CD4-positive, alpha-beta T cell treated with Interleukin-1 beta for 1 hour (primary cell): ENCODE results near the gene ZFP69B.
"Not testable (repeated sequence)": the region's sequence is repeated elsewhere in the genome, so short reads cannot be mapped to it uniquely, and the experiment has no call there.

Experiments used
- DNase-seq, 2 donors: peaks; one replicate each; pipeline ENCODE4 v3.0.0-alpha.2; 2020 to 2022

The ZFP69B gene

DNA sequence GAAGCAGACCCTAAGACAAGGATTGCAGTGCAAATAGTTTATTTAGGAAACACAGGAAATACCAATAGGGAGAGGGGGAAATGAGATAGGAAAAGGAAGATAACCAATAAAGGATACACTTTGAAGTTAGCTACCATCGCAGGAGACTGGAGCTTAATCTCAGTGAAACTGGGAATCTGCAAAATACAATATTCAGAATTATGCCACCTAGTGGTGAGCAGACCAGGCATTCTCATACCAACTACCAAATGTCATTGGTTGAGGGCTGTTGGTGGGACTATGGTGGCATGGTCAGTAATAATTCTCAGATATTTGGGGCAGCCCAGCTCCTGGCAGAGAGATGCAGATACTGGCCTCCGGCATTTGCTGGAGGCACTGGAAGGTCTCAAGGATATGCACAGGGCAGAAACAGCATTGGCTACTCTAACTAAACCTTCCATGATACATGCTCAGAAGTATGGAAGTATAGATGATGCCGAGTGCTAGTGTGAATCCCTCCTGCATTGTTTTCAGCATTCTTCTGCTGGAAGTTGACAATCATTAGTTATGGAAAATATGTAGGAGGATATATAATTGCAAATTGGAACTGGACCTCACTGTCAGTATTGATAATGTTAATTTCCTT is 11.8 kb upstream of the ZFP69B start:
- DNase-seq, result peak in 1 of 2 donors; percentile 46

DNA sequence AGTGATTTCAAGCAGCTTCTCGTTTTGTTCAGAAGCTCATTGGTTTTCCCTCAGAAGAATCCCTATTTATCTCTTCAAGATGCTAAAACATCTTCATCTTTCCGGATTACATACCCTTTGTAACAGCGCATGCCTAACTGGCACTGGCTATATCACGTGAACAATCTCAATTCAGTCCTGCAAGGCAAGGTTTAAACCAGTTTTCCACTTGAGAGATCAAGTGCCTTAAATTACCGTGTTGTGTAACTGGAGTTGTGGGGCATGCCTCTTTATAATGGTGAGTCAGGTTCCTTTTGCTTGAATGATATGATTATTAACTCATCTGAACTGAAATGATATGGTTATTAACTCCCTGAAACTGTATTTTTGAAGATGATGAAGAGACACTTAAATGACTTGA is 11.0 kb upstream of the ZFP69B start:
- DNase-seq, result no peak

DNA sequence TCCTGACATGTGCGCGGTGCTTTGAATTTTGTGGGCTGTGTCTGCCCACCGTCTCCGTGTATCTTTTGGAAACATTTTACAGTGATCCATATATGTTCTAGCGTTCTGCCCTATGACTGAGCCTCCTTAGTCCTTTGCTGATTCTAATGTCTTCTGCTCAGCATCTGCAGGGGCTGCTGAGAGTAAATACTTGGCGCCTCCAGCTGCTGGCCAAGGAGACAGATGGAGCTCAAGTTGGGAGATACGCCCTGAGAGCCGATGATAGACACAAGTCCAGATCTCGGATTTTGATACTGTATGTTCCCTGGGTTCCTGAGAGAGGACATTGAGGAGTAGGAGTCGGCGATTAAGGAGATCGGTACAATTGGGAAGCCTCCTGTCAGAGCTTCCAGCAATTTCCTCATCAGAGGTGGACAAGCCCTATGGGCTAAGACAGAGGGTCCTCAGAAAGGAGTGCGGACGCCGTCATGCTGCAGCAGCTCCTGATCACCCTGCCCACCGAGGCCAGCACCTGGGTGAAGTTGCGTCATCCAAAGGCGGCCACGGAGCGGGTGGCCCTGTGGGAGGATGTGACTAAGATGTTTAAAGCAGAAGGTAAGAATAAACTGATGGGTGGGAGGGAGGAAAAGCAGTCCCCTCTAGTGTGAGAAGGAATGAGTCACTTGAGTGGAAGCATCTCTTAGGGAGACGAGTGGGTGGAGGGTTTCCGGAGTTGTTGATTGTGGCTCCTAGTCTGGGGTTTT is 390 bp downstream of the ZFP69B start:
- DNase-seq, result peak; percentile 66 to 73

DNA sequence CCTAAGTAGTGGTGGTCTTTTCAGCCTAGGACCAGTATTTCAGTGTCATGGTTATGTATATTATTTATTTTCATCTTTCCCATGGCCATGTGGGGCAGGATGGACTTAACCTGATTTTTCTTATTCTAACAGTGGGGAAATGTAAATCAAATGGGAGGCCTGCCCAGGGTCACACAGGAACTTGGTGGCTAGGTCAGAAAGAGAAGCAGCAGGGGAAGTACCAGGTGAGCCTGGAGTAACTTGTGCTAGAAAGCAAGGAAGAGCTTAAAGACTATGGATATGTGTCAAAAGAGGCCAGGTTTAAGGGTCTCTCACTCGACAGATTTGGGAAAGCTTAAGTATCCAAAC is 936 bp downstream of the ZFP69B start:
- DNase-seq, result no peak

DNA sequence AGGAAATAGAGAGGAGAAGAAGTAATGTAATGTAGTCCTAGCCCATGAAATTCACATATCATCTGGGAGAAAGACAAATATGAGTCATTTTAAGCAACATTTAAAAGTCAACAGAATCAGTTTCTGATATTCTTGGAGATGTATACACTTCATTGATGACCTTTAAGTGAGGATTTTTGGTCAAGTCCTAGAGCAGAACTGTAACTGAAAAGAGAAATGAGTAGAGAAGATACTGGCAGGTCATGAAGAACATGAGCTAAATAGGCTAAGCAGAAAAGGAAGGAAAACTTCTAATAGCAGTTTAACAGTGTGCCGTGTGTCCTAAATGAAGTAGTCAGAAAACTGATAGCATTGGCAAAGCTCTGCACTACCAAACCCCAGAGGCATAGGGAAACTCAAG is 4.6 kb downstream of the ZFP69B start:
- DNase-seq, result no peak

DNA sequence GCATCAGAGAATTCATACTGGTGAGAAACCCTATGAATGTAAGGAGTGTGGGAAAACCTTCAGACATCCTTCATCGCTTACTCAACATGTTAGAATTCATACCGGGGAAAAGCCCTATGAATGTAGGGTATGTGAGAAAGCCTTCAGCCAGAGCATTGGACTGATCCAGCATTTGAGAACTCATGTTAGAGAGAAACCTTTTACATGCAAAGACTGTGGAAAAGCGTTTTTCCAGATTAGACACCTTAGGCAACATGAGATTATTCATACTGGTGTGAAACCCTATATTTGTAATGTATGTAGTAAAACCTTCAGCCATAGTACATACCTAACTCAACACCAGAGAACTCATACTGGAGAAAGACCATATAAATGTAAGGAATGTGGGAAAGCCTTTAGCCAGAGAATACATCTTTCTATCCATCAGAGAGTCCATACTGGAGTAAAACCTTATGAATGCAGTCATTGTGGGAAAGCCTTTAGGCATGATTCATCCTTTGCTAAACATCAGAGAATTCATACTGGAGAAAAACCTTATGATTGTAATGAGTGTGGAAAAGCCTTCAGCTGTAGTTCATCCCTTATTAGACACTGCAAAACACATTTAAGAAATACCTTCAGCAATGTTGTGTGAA is 12.8 kb downstream of the ZFP69B start:
- no peak for DNase-seq

DNA sequence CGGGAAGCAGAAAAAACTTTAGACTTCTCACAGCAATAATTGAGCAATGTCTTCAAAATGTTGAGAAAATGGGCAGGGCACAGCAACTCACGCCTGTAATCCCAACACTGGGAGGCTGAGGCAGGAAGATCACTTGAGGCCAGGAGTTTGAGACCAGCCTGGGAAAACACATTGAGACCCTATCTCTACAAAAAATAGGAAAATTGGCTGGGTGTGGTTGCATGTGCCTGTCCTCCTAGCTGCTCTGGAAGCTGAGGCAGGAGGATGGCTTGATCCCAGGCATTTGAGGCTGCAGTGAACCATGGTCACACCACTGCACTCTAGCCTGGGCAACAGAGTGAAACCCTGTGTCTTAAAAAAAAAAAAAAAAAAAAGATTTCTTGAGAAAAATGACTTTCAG is 19.1 kb downstream of the ZFP69B start:
- DNase-seq, result no peak

DNA sequence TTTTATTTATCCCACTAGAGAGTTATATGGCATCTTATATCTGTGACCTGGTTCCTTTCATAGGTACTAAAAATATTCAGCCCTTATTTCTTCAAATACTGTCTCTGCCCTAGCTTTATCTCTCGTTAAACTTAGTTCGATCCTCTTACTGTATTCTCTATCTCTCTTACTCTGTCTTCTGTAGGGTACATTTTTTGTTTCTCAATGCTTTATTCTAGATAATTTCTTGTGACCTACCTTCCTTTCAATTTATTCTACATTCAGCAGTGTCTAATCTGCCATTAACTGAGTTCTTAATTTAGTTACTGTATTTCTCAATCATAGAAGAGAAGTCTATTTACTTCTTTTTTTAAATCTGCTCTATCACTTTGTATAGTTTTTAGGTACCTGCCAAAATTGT is 25.0 kb downstream of the ZFP69B start:
- DNase-seq, result no peak

DNA sequence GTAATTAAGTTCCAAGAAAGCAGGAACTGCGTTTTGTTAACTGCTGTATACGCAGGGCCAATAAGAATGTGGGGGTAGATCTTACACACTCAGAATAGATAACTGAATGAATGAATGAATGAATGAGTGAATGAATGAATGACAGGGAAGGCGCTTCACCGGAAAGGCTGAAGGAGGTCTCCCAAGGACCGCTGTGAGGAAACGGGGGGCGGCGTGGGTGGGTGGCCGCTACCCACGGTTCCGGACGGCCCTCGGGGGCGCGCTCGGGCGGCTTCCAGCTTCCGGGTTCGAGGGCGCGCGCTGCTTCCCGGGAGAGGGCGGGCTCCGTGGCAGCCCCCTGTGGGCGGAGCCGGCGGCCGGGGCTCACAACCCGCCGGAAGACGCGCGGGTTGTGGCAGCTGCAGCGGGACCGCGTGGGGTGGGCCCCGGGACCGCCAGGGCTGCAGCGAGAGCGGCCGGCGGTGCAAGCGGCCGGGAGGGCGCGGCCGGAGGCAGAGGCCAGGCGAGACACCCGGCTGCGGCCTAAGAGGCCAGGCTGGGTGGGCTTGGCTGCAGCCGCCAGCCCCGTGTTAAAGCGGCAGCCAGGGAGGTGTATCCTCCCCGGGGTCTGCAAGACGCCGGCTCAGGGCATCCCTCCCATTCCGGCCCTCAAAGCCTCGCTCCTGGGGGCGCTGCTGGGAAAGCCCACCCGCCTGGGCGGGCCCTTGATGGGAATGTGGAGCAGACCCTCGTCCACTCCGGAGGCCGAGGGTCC is 26.8 kb downstream of the ZFP69B start, which contains the start of gene ZFP69:
Gene ZFP69 (plus strand): TSS at position 367 of the 754 bp plus-strand sequence. CDS start 2,072 bp downstream, outside the sequence.
- DNase-seq, result peak; percentile 74 to 76

DNA sequence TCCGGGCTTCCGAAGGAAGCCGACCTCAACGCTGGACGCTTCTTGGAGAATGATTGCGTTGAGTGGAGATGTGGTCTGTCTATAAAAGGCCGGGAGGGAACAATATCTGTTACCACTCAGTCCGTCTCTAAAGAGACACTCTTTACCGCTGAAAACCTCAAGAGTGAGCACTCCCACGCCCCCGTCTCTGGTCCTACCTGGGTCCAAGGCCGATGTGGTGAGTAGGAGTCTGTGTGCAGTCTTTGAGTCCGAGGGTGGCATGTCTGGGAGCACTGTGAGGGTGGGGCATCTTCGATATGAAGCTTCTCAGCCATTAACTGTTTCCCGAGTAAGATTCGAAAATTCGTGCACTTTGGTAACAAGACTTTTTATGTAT is 27.4 kb downstream of the ZFP69B start:
- DNase-seq, result no peak

DNA sequence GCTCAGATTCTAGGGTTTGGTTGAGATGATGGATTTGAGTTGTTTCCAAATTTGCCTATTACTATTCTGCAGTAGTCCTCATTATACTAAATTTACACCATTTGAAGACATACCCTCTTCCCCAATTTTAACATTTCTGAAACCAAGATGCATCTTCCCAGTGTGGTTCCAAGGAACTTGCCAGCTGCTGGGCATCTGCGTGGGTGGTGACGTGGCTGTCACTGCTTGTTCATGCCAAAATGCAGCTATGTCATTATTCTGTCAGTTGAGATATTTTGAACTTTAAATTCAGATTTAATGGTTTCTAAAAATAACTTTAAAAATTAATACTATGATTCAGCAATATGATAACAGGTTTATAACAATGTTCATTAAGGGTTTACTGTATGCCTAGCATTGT is 28.0 kb downstream of the ZFP69B start:
- DNase-seq, result no peak

DNA sequence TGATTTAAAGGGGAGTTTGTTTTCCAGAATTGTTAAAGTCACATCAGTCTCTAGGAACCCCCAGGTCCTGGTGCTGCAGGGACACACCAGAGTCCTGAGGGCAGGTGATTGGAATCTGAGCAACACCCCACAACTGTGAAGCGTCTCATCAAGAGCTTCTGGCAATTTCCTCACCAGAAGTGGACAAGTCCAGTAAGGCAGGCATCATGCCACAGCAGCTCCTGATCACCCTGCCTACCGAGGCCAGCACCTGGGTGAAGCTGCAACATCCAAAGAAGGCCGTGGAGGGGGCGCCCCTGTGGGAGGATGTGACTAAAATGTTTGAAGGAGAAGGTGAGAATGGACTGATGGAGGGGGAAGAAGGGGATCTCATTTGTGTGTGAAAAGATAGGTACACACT is 28.9 kb downstream of the ZFP69B start:
- no peak for DNase-seq

DNA sequence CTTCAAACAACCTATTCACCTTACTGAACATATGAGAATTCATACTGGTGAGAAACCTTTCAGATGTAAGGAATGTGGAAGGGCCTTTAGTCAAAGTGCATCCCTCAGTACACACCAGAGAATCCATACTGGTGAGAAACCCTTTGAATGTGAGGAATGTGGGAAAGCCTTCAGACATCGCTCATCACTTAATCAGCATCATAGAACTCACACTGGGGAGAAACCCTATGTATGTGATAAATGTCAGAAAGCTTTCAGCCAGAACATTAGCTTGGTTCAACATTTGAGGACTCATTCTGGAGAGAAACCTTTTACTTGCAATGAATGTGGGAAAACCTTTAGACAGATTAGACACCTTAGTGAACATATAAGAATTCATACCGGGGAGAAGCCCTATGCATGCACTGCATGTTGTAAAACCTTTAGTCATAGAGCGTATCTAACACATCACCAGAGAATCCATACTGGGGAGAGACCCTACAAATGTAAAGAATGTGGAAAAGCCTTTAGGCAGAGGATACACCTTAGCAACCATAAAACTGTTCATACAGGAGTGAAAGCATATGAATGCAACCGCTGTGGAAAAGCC is 45.1 kb downstream of the ZFP69B start:
- DNase-seq, result no peak

DNA sequence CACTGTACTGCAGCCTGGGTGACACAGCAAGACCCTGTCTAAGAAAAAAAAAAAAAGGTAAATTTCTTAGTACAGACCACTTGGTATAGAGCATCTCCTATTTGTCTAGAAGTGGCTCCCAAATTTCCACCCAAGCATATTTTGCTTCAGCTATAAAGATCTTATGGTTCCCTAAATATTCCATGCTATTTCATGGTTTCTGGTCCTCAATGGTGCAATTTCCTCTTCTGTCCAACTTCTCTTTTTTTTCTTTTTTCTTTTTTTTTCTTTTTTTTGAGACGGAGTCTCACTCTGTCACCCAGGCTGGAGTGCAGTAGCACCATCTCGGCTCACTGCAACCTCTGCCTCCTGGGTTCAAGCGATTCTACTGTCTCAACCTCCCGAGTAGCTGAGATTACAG is 52.4 kb downstream of the ZFP69B start:
- DNase-seq, result not testable (repeated sequence)

DNA sequence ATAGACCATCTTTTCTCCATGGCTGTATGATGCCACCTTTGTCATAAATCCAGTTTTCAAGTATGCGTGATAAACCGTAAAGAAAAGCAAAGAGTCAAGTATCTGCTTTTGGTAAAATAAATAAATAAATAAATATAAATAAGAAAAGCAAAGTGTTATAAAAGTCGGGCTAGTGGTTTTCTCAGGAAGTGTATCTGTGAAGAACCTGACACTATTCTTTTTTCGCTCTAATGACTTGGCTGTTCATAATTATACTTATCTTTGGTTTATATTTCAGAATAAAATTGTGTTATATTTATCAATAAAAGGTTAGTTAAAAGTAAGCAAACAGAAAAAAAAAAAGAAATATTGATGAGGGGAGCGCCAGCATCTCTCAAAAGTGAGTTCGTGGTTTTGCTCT is 57.7 kb downstream of the ZFP69B start:
- no peak for DNase-seq

DNA sequence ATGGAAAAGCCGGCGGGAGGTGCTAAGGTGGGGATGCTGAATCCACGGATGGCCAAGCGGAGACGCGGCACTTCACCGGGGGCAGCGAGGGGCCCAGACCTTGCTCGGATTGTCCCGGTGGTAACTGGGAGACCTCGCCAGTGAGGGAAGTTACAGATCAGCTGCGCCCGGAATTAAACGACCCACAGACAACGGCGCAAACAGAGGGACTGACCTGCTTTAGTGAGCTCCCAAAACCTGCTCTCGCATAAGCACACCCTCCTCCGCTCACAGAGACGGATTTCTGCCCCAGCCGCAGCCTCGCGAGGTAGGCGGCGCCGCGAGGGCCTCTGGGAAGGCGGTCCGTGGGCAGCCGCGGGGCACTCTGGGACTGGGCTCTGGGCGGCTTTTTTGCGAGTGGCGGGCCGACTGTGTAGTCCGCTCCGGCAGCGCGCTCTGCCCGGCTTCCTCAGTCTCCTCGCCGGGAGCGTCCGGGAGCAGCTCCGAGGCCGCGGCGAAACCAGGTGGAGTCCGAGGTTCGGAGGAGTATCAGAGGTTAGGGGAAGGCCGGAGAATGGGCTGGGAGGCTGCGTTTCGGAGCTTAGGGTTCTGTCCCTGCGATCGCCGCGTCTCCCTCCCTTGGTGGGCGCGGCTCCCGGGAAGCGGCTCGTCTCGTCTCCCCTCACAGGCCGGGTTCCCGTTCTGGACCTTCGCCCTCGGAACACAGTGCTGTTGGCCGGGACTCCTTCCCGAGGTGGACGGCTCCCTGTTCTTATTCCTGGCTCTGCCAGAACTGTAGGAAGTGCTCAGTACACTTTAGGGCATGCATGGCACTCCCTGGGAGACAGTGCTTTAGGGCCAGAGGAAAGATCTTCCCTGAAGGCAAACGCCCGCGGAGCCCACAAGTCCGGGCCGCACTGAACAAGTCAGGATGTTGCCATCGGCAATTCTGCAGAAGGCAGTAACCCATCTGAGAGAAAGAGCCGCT is 58.4 kb downstream of the ZFP69B start, which contains the start of gene EXO5:
Gene EXO5 (plus strand): TSS at position 393 of the 967 bp plus-strand sequence. CDS start 5,778 bp downstream, outside the sequence.
- peak; percentile 81 to 83 for DNase-seq
